ENCODE results near the gene NEDD1. TPM values are rescaled to one million over a fixed set of nuclear protein-coding genes. Genes with fewer than 3 reads are reported as not detected.

NEDD1 gene
- total RNA-seq, 3 donors from 2014 or later (not counting 1 experiment from before 2014, with no cell fraction given), result 26.4 to 30.6 (median 29.2) TPM

GRCh38 chr12:96902076-96902475 is 5.0 kb upstream of the NEDD1 start:
- no peak overlapping the region for H3K4me3 ChIP-seq (ENCODE audit: low read length)
- ATAC-seq (no peak), DNase-seq (peak in 1 of 2 donors; percentile 14)
- no peaks in the 10 kb centered on the region for H3K36me3 Mint-ChIP-seq
- H3K4me1 Mint-ChIP-seq, result peaks cover 9 to 12% of the 10 kb centered on the region in 2 donors
- no peaks in the 10 kb centered on the region for H3K9me3 ChIP-seq (ENCODE audit: control insufficient read depth, insufficient read depth, low read length)
- TF ChIP-seq CTCF (IDR thresholded peaks at IDR 0.05), result no peak
- 82% methylated on average over 4 of the region's 4 CpGs for WGBS (ENCODE audit: insufficient coverage)
- peaks cover 0 to 3% of the 10 kb centered on the region in 2 donors for H3K27me3 Mint-ChIP-seq (ENCODE audit: low read depth in 2 of 2)
- intact Hi-C loops (cut with micrococcal nuclease), result no loop called here
- no peaks in the 10 kb centered on the region for H3K4me1 ChIP-seq (ENCODE audit: control insufficient read depth, insufficient read depth, low read length)
- H3K27ac ChIP-seq (ENCODE audit: low read length), result no peak overlapping the region
- H3K27me3 ChIP-seq (ENCODE audit: control insufficient read depth, insufficient read depth, low read length), result no peaks in the 10 kb centered on the region
- H3K27ac Mint-ChIP-seq, result no peak overlapping the region
- H3K4me3 Mint-ChIP-seq, result no peak overlapping the region
- no peaks in the 10 kb centered on the region for H3K36me3 ChIP-seq (ENCODE audit: control insufficient read depth, insufficient read depth, low read length)
- H3K9me3 Mint-ChIP-seq, result no peaks in the 10 kb centered on the region

GRCh38 chr12:96906498-96906848 is 584 bp upstream of the NEDD1 start:
- H3K27ac ChIP-seq (ENCODE audit: low read length), result peak overlapping the region; percentile 89
- peaks cover 42 to 46% of the 10 kb centered on the region in 2 donors for H3K4me1 Mint-ChIP-seq
- intact Hi-C loops (cut with micrococcal nuclease), result loop anchor here (5.0 kb wide), 2 partner anchors 504 to 869 kb away; partner anchors contain the start of genes CDK17 and LTA4H
- peak overlapping the region; percentile 97 for H3K4me3 Mint-ChIP-seq
- H3K27me3 ChIP-seq (ENCODE audit: control insufficient read depth, insufficient read depth, low read length), result no peaks in the 10 kb centered on the region
- H3K9me3 ChIP-seq (ENCODE audit: control insufficient read depth, insufficient read depth, low read length), result no peaks in the 10 kb centered on the region
- H3K27me3 Mint-ChIP-seq (ENCODE audit: low read depth in 2 of 2), result peaks cover 0 to 3% of the 10 kb centered on the region in 2 donors
- H3K4me3 ChIP-seq (ENCODE audit: low read length), result peak overlapping the region; percentile 72
- DNase-seq, result no peak
- H3K27ac Mint-ChIP-seq, result peak overlapping the region; percentile 97 to 98
- H3K4me1 ChIP-seq (ENCODE audit: control insufficient read depth, insufficient read depth, low read length), result peaks cover 14% of the 10 kb centered on the region
- H3K9me3 Mint-ChIP-seq, result no peaks in the 10 kb centered on the region
- no peak for ATAC-seq
- H3K36me3 ChIP-seq (ENCODE audit: control insufficient read depth, insufficient read depth, low read length), result no peaks in the 10 kb centered on the region
- no peak for TF ChIP-seq CTCF (IDR thresholded peaks at IDR 0.05)
- H3K36me3 Mint-ChIP-seq, result no peaks in the 10 kb centered on the region
- 24% methylated on average over 7 of the region's 9 CpGs for WGBS (ENCODE audit: insufficient coverage)

- H3K4me3 ChIP-seq (ENCODE audit: low read length), result peak overlapping the region; percentile 72
- peak overlapping the region; percentile 97 to 98 for H3K27ac Mint-ChIP-seq
- peak overlapping the region; percentile 97 for H3K4me3 Mint-ChIP-seq
- ATAC-seq, result peak; percentile 19 to 35 (median 21)
- H3K27me3 ChIP-seq (ENCODE audit: control insufficient read depth, insufficient read depth, low read length), result no peaks in the 10 kb centered on the region
- H3K4me1 Mint-ChIP-seq, result peaks cover 45 to 48% of the 10 kb centered on the region in 2 donors
- H3K9me3 ChIP-seq (ENCODE audit: control insufficient read depth, insufficient read depth, low read length), result no peaks in the 10 kb centered on the region
- peaks cover 0 to 3% of the 10 kb centered on the region in 2 donors for H3K27me3 Mint-ChIP-seq (ENCODE audit: low read depth in 2 of 2)
- intact Hi-C loops (cut with micrococcal nuclease), result loop anchor here (5.0 kb wide), 2 partner anchors 506 to 871 kb away; partner anchors contain the start of genes CDK17 and LTA4H
- no peaks in the 10 kb centered on the region for H3K9me3 Mint-ChIP-seq
- WGBS (ENCODE audit: insufficient coverage), result 6% methylated on average over 21 of the region's 23 CpGs
- no peaks in the 10 kb centered on the region for H3K36me3 Mint-ChIP-seq
- no peak for TF ChIP-seq CTCF (IDR thresholded peaks at IDR 0.05)
- H3K4me1 ChIP-seq (ENCODE audit: control insufficient read depth, insufficient read depth, low read length), result peaks cover 14% of the 10 kb centered on the region
- H3K27ac ChIP-seq (ENCODE audit: low read length), result peak overlapping the region; percentile 89
- peak; percentile 25 to 52 for DNase-seq
- H3K36me3 ChIP-seq (ENCODE audit: control insufficient read depth, insufficient read depth, low read length), result no peaks in the 10 kb centered on the region
Measured at GRCh38 chr12:96907671-96908422, 790 bp downstream of the NEDD1 start.

All from natural killer cell (primary cell).